HCT116 (cell line): ENCODE results near the gene WWOX. TPM values are rescaled to one million over a fixed set of nuclear protein-coding genes. Genes with fewer than 3 reads are reported as not detected.

Experiments
- ATAC-seq: fragments of 200-7000 bp; cut with Tn5 transposase; 2 replicates; pipeline ENCODE4 v1.9.1; 2020; ENCODE audit warnings: mild to moderate bottlenecking, moderate library complexity
- BruUV-seq: library from RNA; stranded (reverse); fragments of 400-500 nt; replicated peaks from 2 replicates; lab custom pipeline; 2021; lab: Mats Ljungman, UMichigan
- CTCF ChIA-PET: fragments of 300-600 bp; sonication (Branson Sonifier 250); formaldehyde crosslinking; loops from one replicate; lab custom pipeline; 2021; ENCODE audit warnings: antibody characterized with exemption; lab: Charles Lee
- POLR2A ChIA-PET: fragments of 300-600, 350-600 bp; sonication (Branson Sonifier 250); formaldehyde crosslinking; loops from one replicate; lab custom pipeline; 2021; ENCODE audit warnings: antibody characterized with exemption; lab: Charles Lee
- RAD21 ChIA-PET, 2 experiments: fragments of 300-600 bp; sonication (Branson Sonifier 250); formaldehyde crosslinking; loops; one replicate each; lab custom pipeline; 2023; ENCODE audit warnings: low total read pairs in 2 of 2; ENCODE audit not compliant: uncharacterized antibody in 2 of 2, unreplicated experiment in 2 of 2, low non-redundant PET in 1 of 2; lab: Charles Lee
- DNase-seq: peaks from one replicate; pipeline ENCODE4 v3.0.0-alpha.2; 2010; ENCODE audit warnings: low read depth, low spot score
- H2AFZ ChIP-seq: fragments of 200-600 bp; shearing (Covaris generic), sonication (generic); 2 replicates; pipeline ENCODE4 v1.6.1; 2017; ENCODE audit warnings: low read depth, mixed run types, mixed read lengths, antibody characterized with exemption, low read length; ENCODE audit not compliant: poor library complexity, severe bottlenecking
- H3K27ac ChIP-seq: 2 replicates; pipeline ENCODE4 v1.5.1; 2012; ENCODE audit warnings: low read depth, low read length
- H3K27me3 ChIP-seq: fragments of 200-600 bp; sonication (generic); 2 replicates; pipeline ENCODE4 v1.6.1; 2016; ENCODE audit warnings: mixed run types, low read length, mixed read lengths; ENCODE audit not compliant: insufficient read depth
- H3K36me3 ChIP-seq, 2 experiments: fragments of 200-500 bp in 1 of 2; fragments of 200-600 bp in 1 of 2; sonication (Bioruptor generic) in 1 of 2; sonication (generic) in 1 of 2; 2 replicates each; pipeline versions ENCODE4 v1.5.1 to v1.6.1; 2014 to 2016; ENCODE audit warnings: low read length in 2 of 2, inconsistent platforms in 1 of 2, mixed read lengths in 1 of 2, mixed run types in 1 of 2; ENCODE audit not compliant: insufficient read depth in 2 of 2, control insufficient read depth in 1 of 2
- H3K4me1 ChIP-seq, 2 experiments: fragments of 200-600 bp in 1 of 2; sonication (generic) in 1 of 2; 2 replicates each; pipeline versions ENCODE4 v1.5.1 to v1.6.1; 2012 to 2017; ENCODE audit warnings: low read length in 2 of 2, inconsistent platforms in 1 of 2, mild to moderate bottlenecking in 1 of 2, mixed read lengths in 1 of 2, mixed run types in 1 of 2, moderate library complexity in 1 of 2; ENCODE audit not compliant: insufficient read depth in 2 of 2, control insufficient read depth in 1 of 2
- H3K4me2 ChIP-seq: fragments of 200-600 bp; sonication (generic); 2 replicates; pipeline ENCODE4 v1.6.1; 2017; ENCODE audit warnings: mixed run types, low read length, mixed read lengths
- H3K4me3 ChIP-seq, 2 experiments: fragments of 200-600 bp in 1 of 2; sonication (generic) in 1 of 2; replicated peaks in 1 of 2; 2 replicates each; pipeline ENCODE4 v1.5.1; 2011 to 2016; ENCODE audit warnings: low read length in 2 of 2, control low read depth in 1 of 2, low read depth in 1 of 2, mild to moderate bottlenecking in 1 of 2, mixed read lengths in 1 of 2, mixed run types in 1 of 2
- H3K79me2 ChIP-seq: fragments of 200-600 bp; sonication (generic); 2 replicates; pipeline ENCODE4 v1.6.1; 2017; ENCODE audit warnings: mild to moderate bottlenecking, mixed run types, low read length, moderate library complexity, mixed read lengths; ENCODE audit not compliant: insufficient read depth
- H3K9ac ChIP-seq: fragments of 200-600 bp; sonication (generic); 2 replicates; pipeline ENCODE4 v1.6.1; 2016; ENCODE audit warnings: low read length, mixed read lengths
- H3K9me2 ChIP-seq: fragments of 200-600 bp; sonication (generic), shearing (Covaris generic); 2 replicates; pipeline ENCODE4 v1.6.1; 2017; ENCODE audit warnings: mixed run types, mild to moderate bottlenecking, moderate library complexity; ENCODE audit not compliant: insufficient read depth
- H3K9me3 ChIP-seq, 2 experiments: fragments of 200-500 bp in 1 of 2; fragments of 200-600 bp in 1 of 2; sonication (Bioruptor generic) in 1 of 2; sonication (generic) in 1 of 2; 2 replicates each; pipeline ENCODE4 v1.6.1; 2014 to 2017; ENCODE audit warnings: low read length in 2 of 2, mixed read lengths in 2 of 2, inconsistent platforms in 1 of 2, low read depth in 1 of 2, mild to moderate bottlenecking in 1 of 2, mixed run types in 1 of 2, moderate library complexity in 1 of 2; ENCODE audit not compliant: control insufficient read depth in 1 of 2, insufficient read depth in 1 of 2
- H4K20me1 ChIP-seq: fragments of 200-600 bp; sonication (generic), shearing (Covaris generic); 2 replicates; pipeline ENCODE4 v1.6.1; 2017; ENCODE audit warnings: mixed run types, mild to moderate bottlenecking, moderate library complexity; ENCODE audit not compliant: insufficient read depth
- CBX3 ChIP-seq: IDR thresholded peaks from 2 replicates; pipeline ENCODE4 v1.6.1; 2012; ENCODE audit warnings: low read depth
- EGR1 ChIP-seq: IDR thresholded peaks from 2 replicates; pipeline ENCODE4 v1.6.1; 2012; ENCODE audit warnings: low read depth
- EZH2phosphoT487 ChIP-seq: fragments of 200-600 bp; IDR thresholded peaks from 2 replicates; pipeline ENCODE4 v1.6.1; 2018; ENCODE audit warnings: antibody characterized with exemption, borderline replicate concordance
- FOSL1 ChIP-seq: IDR thresholded peaks from 2 replicates; pipeline ENCODE4 v1.6.1; 2012; ENCODE audit warnings: low read depth
- JUND ChIP-seq: IDR thresholded peaks from 2 replicates; pipeline ENCODE4 v1.6.1; 2012
- POLR2A ChIP-seq: IDR thresholded peaks from 2 replicates; pipeline ENCODE4 v1.7.0; 2011; ENCODE audit warnings: borderline replicate concordance; ENCODE audit not compliant: insufficient read depth, insufficient read length; ENCODE audit errors: extremely low read depth
- POLR2AphosphoS5 ChIP-seq: IDR thresholded peaks from 2 replicates; pipeline ENCODE4 v1.6.1; 2011; ENCODE audit warnings: mild to moderate bottlenecking, low read depth, low read length, moderate library complexity
- RAD21 ChIP-seq: IDR thresholded peaks from 2 replicates; pipeline ENCODE4 v1.6.1; 2012; ENCODE audit warnings: low read depth, mild to moderate bottlenecking
- SIN3A ChIP-seq: IDR thresholded peaks from 2 replicates; pipeline ENCODE4 v1.6.1; 2012; ENCODE audit warnings: low read depth
- SRF ChIP-seq: IDR thresholded peaks from 2 replicates; pipeline ENCODE4 v1.6.1; 2012; ENCODE audit warnings: low read depth
- TCF7L2 ChIP-seq: IDR thresholded peaks from 2 replicates; pipeline ENCODE4 v1.7.0; 2011; ENCODE audit warnings: borderline replicate concordance, inconsistent platforms; ENCODE audit not compliant: insufficient read depth, insufficient read length; ENCODE audit errors: extremely low read depth
- ZNF274 ChIP-seq: fragments of 200-500 bp; sonication (Bioruptor generic); IDR thresholded peaks from 2 replicates; pipeline ENCODE4 v1.6.1; 2014; ENCODE audit warnings: mild to moderate bottlenecking, low read depth, low read length, inconsistent platforms
- intact Hi-C: fragments of 100-400 bp; cut with micrococcal nuclease; formaldehyde crosslinking; loops from 2 replicates; pipeline ENCODE4 v1.10.0; 2022
- total RNA-seq: library from RNA; stranded (reverse); gene quantifications from one replicate; pipeline ENCODE4 v1.2.1, GENCODE V29; 2021; ENCODE audit not compliant: unreplicated experiment
- TF ChIP-seq, protein P1 (sequence below): IDR thresholded peaks from 2 replicates; pipeline ENCODE4 v1.6.1; 2011; ENCODE audit warnings: mild to moderate bottlenecking, low read length, moderate library complexity; ENCODE audit not compliant: insufficient replicate concordance; ENCODE audit errors: extremely low read depth
- TF ChIP-seq, protein P2 (sequence below): IDR thresholded peaks from 2 replicates; pipeline ENCODE4 v1.6.1; 2012; ENCODE audit warnings: low read depth
- TF ChIP-seq, protein P3 (sequence below): IDR thresholded peaks from 2 replicates; pipeline ENCODE4 v1.6.1; 2012
- TF ChIP-seq, protein P4 (sequence below), 3 experiments: fragments of 200-600 bp in 1 of 3; sonication (generic) in 1 of 3; IDR thresholded peaks in 2 of 3; conservative IDR thresholded peaks in 1 of 3; 2 replicates each; pipeline ENCODE4 v1.5.1; 2012 to 2017; ENCODE audit warnings: low read depth in 2 of 3, low read length in 2 of 3, antibody characterized with exemption in 1 of 3, borderline replicate concordance in 1 of 3, control low read depth in 1 of 3, mild to moderate bottlenecking in 1 of 3, mixed read lengths in 1 of 3, mixed run types in 1 of 3, moderate library complexity in 1 of 3; ENCODE audit not compliant: insufficient read depth in 1 of 3

Gene WWOX
- total RNA-seq, 1 experiment from 2014 or later: 13.7 TPM

DNA sequence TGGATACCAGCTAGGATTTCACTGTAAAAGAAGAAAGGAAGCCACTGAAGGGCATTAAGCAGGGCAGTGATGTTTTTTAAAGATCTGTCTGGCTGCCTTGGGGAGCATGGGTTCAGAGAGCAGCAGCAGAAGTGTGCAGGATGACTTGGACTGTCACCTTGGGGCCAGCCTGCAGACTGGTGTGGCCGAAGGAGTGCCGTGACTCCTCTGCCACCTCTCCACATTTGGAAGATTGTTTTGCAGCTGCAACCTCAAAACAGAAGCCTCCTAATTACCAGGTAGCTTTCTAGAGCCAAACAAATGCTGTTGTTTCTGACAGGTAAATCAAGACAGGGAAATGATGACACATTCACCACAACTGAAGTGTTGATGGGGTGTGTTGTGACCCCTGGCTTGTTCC lies 681.4 kb downstream of the WWOX start:
- ATAC-seq (no peak), DNase-seq (no peak)
- intact Hi-C loops: no loop called here
- no peaks in the 10 kb centered on the region for H4K20me1 ChIP-seq
- no peaks in the 10 kb centered on the region for H3K4me1 ChIP-seq
- H3K27me3 ChIP-seq: no peaks in the 10 kb centered on the region
- H2AFZ ChIP-seq: no peak overlapping the region
- BruUV-seq: no TSS peak
- CTCF ChIA-PET: no interaction called here
- no peaks in the 10 kb centered on the region for H3K9me2 ChIP-seq
- RAD21 ChIA-PET: no interaction called here
- no peak overlapping the region for H3K4me2 ChIP-seq
- H3K27ac ChIP-seq: no peak overlapping the region
- no peaks in the 10 kb centered on the region for H3K36me3 ChIP-seq
- POLR2A ChIA-PET: no interaction called here
- no peaks in the 10 kb centered on the region for H3K79me2 ChIP-seq
- H3K9ac ChIP-seq: no peak overlapping the region
- TF ChIP-seq POLR2AphosphoS5: no peak
- TF ChIP-seq EGR1: no peak
- no peak for TF ChIP-seq CBX3
- TF ChIP-seq, protein P1, sequence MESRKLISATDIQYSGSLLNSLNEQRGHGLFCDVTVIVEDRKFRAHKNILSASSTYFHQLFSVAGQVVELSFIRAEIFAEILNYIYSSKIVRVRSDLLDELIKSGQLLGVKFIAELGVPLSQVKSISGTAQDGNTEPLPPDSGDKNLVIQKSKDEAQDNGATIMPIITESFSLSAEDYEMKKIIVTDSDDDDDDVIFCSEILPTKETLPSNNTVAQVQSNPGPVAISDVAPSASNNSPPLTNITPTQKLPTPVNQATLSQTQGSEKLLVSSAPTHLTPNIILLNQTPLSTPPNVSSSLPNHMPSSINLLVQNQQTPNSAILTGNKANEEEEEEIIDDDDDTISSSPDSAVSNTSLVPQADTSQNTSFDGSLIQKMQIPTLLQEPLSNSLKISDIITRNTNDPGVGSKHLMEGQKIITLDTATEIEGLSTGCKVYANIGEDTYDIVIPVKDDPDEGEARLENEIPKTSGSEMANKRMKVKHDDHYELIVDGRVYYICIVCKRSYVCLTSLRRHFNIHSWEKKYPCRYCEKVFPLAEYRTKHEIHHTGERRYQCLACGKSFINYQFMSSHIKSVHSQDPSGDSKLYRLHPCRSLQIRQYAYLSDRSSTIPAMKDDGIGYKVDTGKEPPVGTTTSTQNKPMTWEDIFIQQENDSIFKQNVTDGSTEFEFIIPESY: no peak
- no peak for TF ChIP-seq POLR2A
- TF ChIP-seq, protein P2, sequence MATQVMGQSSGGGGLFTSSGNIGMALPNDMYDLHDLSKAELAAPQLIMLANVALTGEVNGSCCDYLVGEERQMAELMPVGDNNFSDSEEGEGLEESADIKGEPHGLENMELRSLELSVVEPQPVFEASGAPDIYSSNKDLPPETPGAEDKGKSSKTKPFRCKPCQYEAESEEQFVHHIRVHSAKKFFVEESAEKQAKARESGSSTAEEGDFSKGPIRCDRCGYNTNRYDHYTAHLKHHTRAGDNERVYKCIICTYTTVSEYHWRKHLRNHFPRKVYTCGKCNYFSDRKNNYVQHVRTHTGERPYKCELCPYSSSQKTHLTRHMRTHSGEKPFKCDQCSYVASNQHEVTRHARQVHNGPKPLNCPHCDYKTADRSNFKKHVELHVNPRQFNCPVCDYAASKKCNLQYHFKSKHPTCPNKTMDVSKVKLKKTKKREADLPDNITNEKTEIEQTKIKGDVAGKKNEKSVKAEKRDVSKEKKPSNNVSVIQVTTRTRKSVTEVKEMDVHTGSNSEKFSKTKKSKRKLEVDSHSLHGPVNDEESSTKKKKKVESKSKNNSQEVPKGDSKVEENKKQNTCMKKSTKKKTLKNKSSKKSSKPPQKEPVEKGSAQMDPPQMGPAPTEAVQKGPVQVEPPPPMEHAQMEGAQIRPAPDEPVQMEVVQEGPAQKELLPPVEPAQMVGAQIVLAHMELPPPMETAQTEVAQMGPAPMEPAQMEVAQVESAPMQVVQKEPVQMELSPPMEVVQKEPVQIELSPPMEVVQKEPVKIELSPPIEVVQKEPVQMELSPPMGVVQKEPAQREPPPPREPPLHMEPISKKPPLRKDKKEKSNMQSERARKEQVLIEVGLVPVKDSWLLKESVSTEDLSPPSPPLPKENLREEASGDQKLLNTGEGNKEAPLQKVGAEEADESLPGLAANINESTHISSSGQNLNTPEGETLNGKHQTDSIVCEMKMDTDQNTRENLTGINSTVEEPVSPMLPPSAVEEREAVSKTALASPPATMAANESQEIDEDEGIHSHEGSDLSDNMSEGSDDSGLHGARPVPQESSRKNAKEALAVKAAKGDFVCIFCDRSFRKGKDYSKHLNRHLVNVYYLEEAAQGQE: no peak
- no peak for TF ChIP-seq JUND
- no peak for TF ChIP-seq SRF
- no peak for TF ChIP-seq RAD21
- no peak for TF ChIP-seq SIN3A
- TF ChIP-seq TCF7L2: no peak
- no peak for TF ChIP-seq EZH2phosphoT487
- no peak for TF ChIP-seq ZNF274
- TF ChIP-seq, protein P3, sequence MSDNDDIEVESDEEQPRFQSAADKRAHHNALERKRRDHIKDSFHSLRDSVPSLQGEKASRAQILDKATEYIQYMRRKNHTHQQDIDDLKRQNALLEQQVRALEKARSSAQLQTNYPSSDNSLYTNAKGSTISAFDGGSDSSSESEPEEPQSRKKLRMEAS: no peak
- TF ChIP-seq, protein P4, sequence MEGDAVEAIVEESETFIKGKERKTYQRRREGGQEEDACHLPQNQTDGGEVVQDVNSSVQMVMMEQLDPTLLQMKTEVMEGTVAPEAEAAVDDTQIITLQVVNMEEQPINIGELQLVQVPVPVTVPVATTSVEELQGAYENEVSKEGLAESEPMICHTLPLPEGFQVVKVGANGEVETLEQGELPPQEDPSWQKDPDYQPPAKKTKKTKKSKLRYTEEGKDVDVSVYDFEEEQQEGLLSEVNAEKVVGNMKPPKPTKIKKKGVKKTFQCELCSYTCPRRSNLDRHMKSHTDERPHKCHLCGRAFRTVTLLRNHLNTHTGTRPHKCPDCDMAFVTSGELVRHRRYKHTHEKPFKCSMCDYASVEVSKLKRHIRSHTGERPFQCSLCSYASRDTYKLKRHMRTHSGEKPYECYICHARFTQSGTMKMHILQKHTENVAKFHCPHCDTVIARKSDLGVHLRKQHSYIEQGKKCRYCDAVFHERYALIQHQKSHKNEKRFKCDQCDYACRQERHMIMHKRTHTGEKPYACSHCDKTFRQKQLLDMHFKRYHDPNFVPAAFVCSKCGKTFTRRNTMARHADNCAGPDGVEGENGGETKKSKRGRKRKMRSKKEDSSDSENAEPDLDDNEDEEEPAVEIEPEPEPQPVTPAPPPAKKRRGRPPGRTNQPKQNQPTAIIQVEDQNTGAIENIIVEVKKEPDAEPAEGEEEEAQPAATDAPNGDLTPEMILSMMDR (IDR thresholded peaks at IDR 0.05 in 2 of 3, conservative IDR thresholded peaks at IDR 0.05 in 1 of 3; ENCODE audit: borderline replicate concordance in 1 of 3, insufficient read depth in 1 of 3, low read depth in 2 of 3, low read length in 2 of 3): no peak
- no peak for TF ChIP-seq FOSL1
- no peak overlapping the region for H3K4me3 ChIP-seq
- peaks cover 3 to 8% of the 10 kb centered on the region in 2 experiments; a peak in 2 of 4 replicates for H3K9me3 ChIP-seq
